NOMO-1 treated with dmso at 0.1 percent for 144 hours (cell line): ENCODE measurements around the gene GNG10.
"Not testable (repeated sequence)": the region's sequence is repeated elsewhere in the genome, so short reads cannot be mapped to it uniquely, and the experiment has no call there.

ENCODE experiments used
- DNase-seq: peaks from one replicate; lab custom pipeline; 2025; ENCODE audit not compliant: unreplicated experiment; lab: John Stamatoyannopoulos, UW

Gene GNG10

GRCh38 chr9:111661150-111661801 is at the start of gene GNG10:
TSS of gene GNG10 (plus strand) at chr9:111661605. CDS start at chr9:111661635, 30 bp downstream.
- peak; percentile 25 for DNase-seq

- DNase-seq: no peak
Observed at GRCh38 chr9:111613436-111614040, 47.9 kb upstream of the GNG10 start.

GRCh38 chr9:111615928-111616327 is 45.5 kb upstream of the GNG10 start:
- no peak for DNase-seq

GRCh38 chr9:111617349-111617748 is 44.1 kb upstream of the GNG10 start:
- not testable (repeated sequence) for DNase-seq

- no peak for DNase-seq
Observed at GRCh38 chr9:111621895-111622480, 39.4 kb upstream of the GNG10 start.

- DNase-seq: no peak
Observed at GRCh38 chr9:111622626-111623025, 38.8 kb upstream of the GNG10 start.

GRCh38 chr9:111627260-111627963 is 34.0 kb upstream of the GNG10 start:
- DNase-seq: no peak

- DNase-seq: no peak
Observed at GRCh38 chr9:111628411-111628810, 33.0 kb upstream of the GNG10 start.

GRCh38 chr9:111630182-111630963 is 31.0 kb upstream of the GNG10 start:
- no peak for DNase-seq

GRCh38 chr9:111630964-111631213 is 30.5 kb upstream of the GNG10 start:
- DNase-seq: no peak

GRCh38 chr9:111631214-111631971 is 30.0 kb upstream of the GNG10 start, which contains the start of gene DNAJC25:
TSS of gene DNAJC25 (plus strand) at chr9:111631334. CDS start at chr9:111631408, 74 bp downstream.
- peak; percentile 97 for DNase-seq

GRCh38 chr9:111632060-111632459 is 29.3 kb upstream of the GNG10 start:
- no peak for DNase-seq

GRCh38 chr9:111632695-111633388 is 28.6 kb upstream of the GNG10 start:
- no peak for DNase-seq

GRCh38 chr9:111633389-111633736 is 28.0 kb upstream of the GNG10 start:
- no peak for DNase-seq

GRCh38 chr9:111634860-111635259 is 26.5 kb upstream of the GNG10 start:
- DNase-seq: no peak

GRCh38 chr9:111637421-111637950 is 23.9 kb upstream of the GNG10 start:
- DNase-seq: no peak

- no peak for DNase-seq
Observed at GRCh38 chr9:111644195-111644772, 17.1 kb upstream of the GNG10 start.

GRCh38 chr9:111645806-111646205 is 15.6 kb upstream of the GNG10 start:
- no peak for DNase-seq

GRCh38 chr9:111646417-111646816 is 15.0 kb upstream of the GNG10 start:
- no peak for DNase-seq
